ENCODE measurements around the gene SEZ6L2. TPM values are rescaled to one million over a fixed set of nuclear protein-coding genes. Genes with fewer than 3 reads are reported as not detected.
A peak's percentile ranks its signal among the peaks of the same experiment; 100 is the strongest.

The SEZ6L2 gene
- total and polyA plus RNA-seq, 9 of the 15 experiments (the other 6 are each of a cell fraction or from before 2014, with no cell fraction given) = 0.10 to 2.1 (median 0.72) TPM

DNA sequence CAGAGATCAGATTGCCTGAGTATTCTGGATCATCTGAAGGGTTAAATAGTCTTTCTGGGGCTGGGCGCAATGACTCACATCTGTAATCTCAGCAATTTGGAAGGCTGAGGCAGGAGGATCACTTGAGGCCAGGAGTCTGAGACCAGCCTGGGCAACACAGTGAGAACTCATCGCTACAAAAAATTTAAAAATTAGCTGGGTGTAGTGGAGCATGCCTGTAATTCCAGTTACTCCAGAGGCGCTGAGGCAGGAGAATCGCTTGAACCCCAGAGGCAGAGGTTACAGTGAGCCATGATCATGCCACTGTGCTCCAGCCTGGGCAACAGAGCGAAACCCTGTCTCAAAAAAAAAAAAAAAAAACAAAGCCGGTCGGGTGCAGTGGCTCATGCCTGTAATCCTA lies 63.4 kb downstream of the SEZ6L2 start:
- no TSS peak for BruUV-seq (replicated peaks)
- H3K36me3 ChIP-seq (ENCODE audit: control insufficient read depth, insufficient read depth, low read length) = no peaks in the 10 kb centered on the region
- H3K4me1 ChIP-seq (replicated peaks in 1 of 2; ENCODE audit: control insufficient read depth in 2 of 2, insufficient read depth in 2 of 2, low read length in 2 of 2) = peaks cover 0 to 14% of the 10 kb centered on the region in 2 experiments; a peak in 2 of 5 replicates
- in situ Hi-C loops (cut with MboI) = no loop called here
- H3K27ac ChIP-seq (ENCODE audit: extremely low read depth, low read depth, low read length) = no peak overlapping the region
- 45% methylated on average over 6 of the region's 7 CpGs for WGBS (ENCODE audit: insufficient coverage, low coverage, missing lambda C conversion rate)
- H2AFZ ChIP-seq (ENCODE audit: low read depth, low read length) = no peak overlapping the region
- POLR2A ChIA-PET = no interaction called here
- no peaks in the 10 kb centered on the region for H3K9me1 ChIP-seq (ENCODE audit: control insufficient read depth, insufficient read depth, low read length)
- no peak overlapping the region for H3K4me3 ChIP-seq
- H3K4me2 ChIP-seq (ENCODE audit: insufficient read depth, low read length) = no peak overlapping the region
- ATAC-seq = no peak
- no peaks in the 10 kb centered on the region for H4K20me1 ChIP-seq (replicated peaks; ENCODE audit: control insufficient read depth, insufficient read depth, low read length)
- no peaks in the 10 kb centered on the region for H3K9me3 ChIP-seq (replicated peaks; ENCODE audit: control insufficient read depth, insufficient read depth, low read depth, low read length)
- H3K27me3 ChIP-seq (ENCODE audit: control insufficient read depth in 2 of 2, insufficient read depth in 2 of 2, low read length in 2 of 2) = no peaks in the 10 kb centered on the region; a peak in 1 of 5 replicates
- no peak for FAIRE-seq
- intact Hi-C loops (cut with micrococcal nuclease) = no loop called here
- no peak overlapping the region for H3K9ac ChIP-seq (ENCODE audit: insufficient read depth in 1 of 2, low read depth in 2 of 2, low read length in 2 of 2)
- DNase-seq (ENCODE audit: extremely low read depth in 1 of 4, low spot score in 3 of 4) = no peak
- CTCF ChIA-PET (ENCODE audit: low intra/inter-chr PET ratio) = no interaction called here
- H3K79me2 ChIP-seq (ENCODE audit: control insufficient read depth, insufficient read depth, low read length) = no peaks in the 10 kb centered on the region
- TF ChIP-seq NR2C2 (CRISPR knock-in tag; IDR thresholded peaks at IDR 0.05) (no peak), NR2C2 (tag; IDR thresholded peaks at IDR 0.05) (no peak), BCLAF1 (IDR thresholded peaks at IDR 0.05; ENCODE audit: borderline replicate concordance in 1 of 2, control insufficient read depth in 1 of 2, low read depth in 2 of 2, low read length in 1 of 2) (no peak), RAD51 (IDR thresholded peaks at IDR 0.05; ENCODE audit: borderline replicate concordance, low read depth) (no peak), ZBTB26 (CRISPR knock-in tag; IDR thresholded peaks at IDR 0.05) (no peak), CEBPB (tag; IDR thresholded peaks at IDR 0.05) (no peak), GMEB1 (CRISPR knock-in tag; IDR thresholded peaks at IDR 0.05) (no peak), KDM1A (IDR thresholded peaks at IDR 0.05) (peak; percentile 40 to 49; a peak in 1 of 4 replicates), OTX1 (CRISPR knock-in tag; IDR thresholded peaks at IDR 0.05) (no peak), ZNF785 (CRISPR knock-in tag; IDR thresholded peaks at IDR 0.05) (no peak), TOE1 (IDR thresholded peaks at IDR 0.05; ENCODE audit: borderline replicate concordance) (no peak), TOE1 (CRISPR knock-in tag; IDR thresholded peaks at IDR 0.05; ENCODE audit: borderline replicate concordance, low read depth) (no peak), SMARCC2 (IDR thresholded peaks at IDR 0.05; ENCODE audit: low read depth) (no peak), YY1 (IDR thresholded peaks at IDR 0.05; ENCODE audit: borderline replicate concordance in 1 of 3, control insufficient read depth in 1 of 3, extremely low read depth in 1 of 3, insufficient read depth in 3 of 3, insufficient read length in 1 of 3, insufficient replicate concordance in 2 of 3, low read depth in 1 of 3, low read length in 2 of 3) (no peak)
- TF ChIP-seq, protein P1, sequence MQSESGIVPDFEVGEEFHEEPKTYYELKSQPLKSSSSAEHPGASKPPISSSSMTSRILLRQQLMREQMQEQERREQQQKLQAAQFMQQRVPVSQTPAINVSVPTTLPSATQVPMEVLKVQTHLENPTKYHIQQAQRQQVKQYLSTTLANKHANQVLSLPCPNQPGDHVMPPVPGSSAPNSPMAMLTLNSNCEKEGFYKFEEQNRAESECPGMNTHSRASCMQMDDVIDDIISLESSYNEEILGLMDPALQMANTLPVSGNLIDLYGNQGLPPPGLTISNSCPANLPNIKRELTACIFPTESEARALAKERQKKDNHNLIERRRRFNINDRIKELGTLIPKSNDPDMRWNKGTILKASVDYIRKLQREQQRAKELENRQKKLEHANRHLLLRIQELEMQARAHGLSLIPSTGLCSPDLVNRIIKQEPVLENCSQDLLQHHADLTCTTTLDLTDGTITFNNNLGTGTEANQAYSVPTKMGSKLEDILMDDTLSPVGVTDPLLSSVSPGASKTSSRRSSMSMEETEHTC (IDR thresholded peaks at IDR 0.05) = no peak

Data from K562 (cell line).